ENCODE data around the gene EPHA10. TPM values are rescaled to one million over a fixed set of nuclear protein-coding genes. Genes with fewer than 3 reads are reported as not detected.

EPHA10 gene
- total and polyA plus RNA-seq, 2 experiments from 2014 or later = not detected

DNA sequence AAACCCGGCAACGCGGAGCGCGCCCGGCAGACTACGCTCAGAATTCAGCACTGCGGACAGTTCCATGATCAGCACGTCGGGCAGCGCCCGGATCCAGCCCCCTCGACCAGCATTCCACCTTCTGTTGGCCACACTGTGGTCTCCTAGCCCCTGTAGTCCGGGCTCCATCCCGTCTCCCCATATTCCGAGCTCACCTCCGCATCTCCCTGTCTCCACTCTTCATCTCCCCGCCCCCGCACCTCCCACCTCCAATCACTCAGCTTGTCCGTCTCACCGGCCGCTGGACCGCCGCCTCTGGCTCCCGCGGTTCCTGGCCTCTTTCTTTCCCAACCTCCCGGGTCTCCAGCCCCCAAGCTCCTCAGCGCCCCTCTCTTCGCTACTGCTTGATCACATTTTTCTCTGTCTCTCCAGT lies 500 bp downstream of the EPHA10 start:
- Histone ChIP-seq H2AFZ (no peak overlapping the region), H3K27ac (no peak overlapping the region), H3K4me3 (no peak overlapping the region), H3K36me3 (ENCODE audit: low read depth) (no peaks in the 10 kb centered on the region), H3K79me2 (ENCODE audit: insufficient read depth) (no peaks in the 10 kb centered on the region), H3K4me2 (ENCODE audit: unreplicated experiment) (no peak overlapping the region), H3K9ac (no peak overlapping the region), H3F3A (ENCODE audit: insufficient read depth) (no peaks in the 10 kb centered on the region), H3K9me2 (ENCODE audit: insufficient read depth) (no peaks in the 10 kb centered on the region), H4K20me1 (ENCODE audit: insufficient read depth) (no peaks in the 10 kb centered on the region), H3K4me1 (ENCODE audit: insufficient read depth) (no peaks in the 10 kb centered on the region), H3K9me3 (ENCODE audit: low read depth) (no peaks in the 10 kb centered on the region), H3K27me3 (replicated peaks; ENCODE audit: insufficient read depth) (peaks cover 48% of the 10 kb centered on the region)
- TF ChIP-seq EZH2phosphoT487 (IDR thresholded peaks at IDR 0.05; ENCODE audit: insufficient read depth, low read depth) (no peak), EZH2 (IDR thresholded peaks at IDR 0.05; ENCODE audit: insufficient read depth, poor library complexity, severe bottlenecking) (no peak)
- WGBS, 2 experiments (ENCODE audit: low coverage in 1 of 2, low lambda C conversion rate in 2 of 2, missing lambda C conversion rate in 2 of 2) = 13 to 14% methylated on average over 25 to 29 of the region's 29 CpGs
- DNase-seq = peak; percentile 65
- in situ Hi-C loops (cut with MboI) = no loop called here

DNA sequence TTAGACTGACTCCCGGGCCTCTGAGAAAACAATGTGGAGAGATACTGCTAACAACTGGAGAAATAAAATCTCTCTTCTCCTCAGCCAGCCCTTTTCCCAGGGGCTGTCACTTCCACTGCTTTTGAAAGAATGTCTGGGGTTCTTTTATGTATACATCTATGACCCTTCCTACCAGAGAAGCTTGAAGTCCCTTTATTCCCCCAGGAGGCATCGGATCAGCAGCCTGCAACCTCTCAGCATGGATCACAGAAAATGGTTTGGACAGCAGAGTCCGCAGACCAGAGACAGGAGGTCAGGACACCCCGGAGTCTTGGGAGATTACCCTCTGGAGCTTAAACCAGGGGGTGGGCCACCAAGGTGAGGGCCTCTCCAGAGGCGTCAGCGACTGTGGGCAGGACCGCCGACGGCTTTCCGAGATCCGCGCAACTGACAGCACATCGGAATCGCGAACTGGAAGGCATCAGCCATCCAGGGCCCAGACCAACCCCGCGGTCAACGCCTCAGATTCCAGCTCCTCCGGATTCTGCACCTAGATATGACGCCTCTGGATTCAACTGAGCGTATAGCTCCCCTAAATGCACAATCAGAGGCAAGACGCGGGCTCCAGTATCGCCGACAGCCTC lies 1.0 kb downstream of the EPHA10 start:
- DNase-seq = no peak
- H3K79me2 ChIP-seq (ENCODE audit: insufficient read depth) = no peaks in the 10 kb centered on the region
- in situ Hi-C loops (cut with MboI) = no loop called here
- no peak overlapping the region for H3K4me3 ChIP-seq
- H3K4me1 ChIP-seq (ENCODE audit: insufficient read depth) = no peaks in the 10 kb centered on the region
- H3K9ac ChIP-seq = no peak overlapping the region
- WGBS, 2 experiments (ENCODE audit: low coverage in 1 of 2, low lambda C conversion rate in 2 of 2, missing lambda C conversion rate in 2 of 2) = 12 to 17% methylated on average over 25 of the region's 25 CpGs
- no peak overlapping the region for H3K4me2 ChIP-seq (ENCODE audit: unreplicated experiment)
- peaks cover 46% of the 10 kb centered on the region for H3K27me3 ChIP-seq (replicated peaks; ENCODE audit: insufficient read depth)
- H3F3A ChIP-seq (ENCODE audit: insufficient read depth) = no peaks in the 10 kb centered on the region
- no peak for TF ChIP-seq EZH2phosphoT487 (IDR thresholded peaks at IDR 0.05; ENCODE audit: insufficient read depth, low read depth)
- TF ChIP-seq EZH2 (IDR thresholded peaks at IDR 0.05; ENCODE audit: insufficient read depth, poor library complexity, severe bottlenecking) = no peak
- H3K9me2 ChIP-seq (ENCODE audit: insufficient read depth) = no peaks in the 10 kb centered on the region
- no peak overlapping the region for H2AFZ ChIP-seq
- no peaks in the 10 kb centered on the region for H3K36me3 ChIP-seq (ENCODE audit: low read depth)
- no peak overlapping the region for H3K27ac ChIP-seq
- no peaks in the 10 kb centered on the region for H4K20me1 ChIP-seq (ENCODE audit: insufficient read depth)
- H3K9me3 ChIP-seq (ENCODE audit: low read depth) = no peaks in the 10 kb centered on the region

DNA sequence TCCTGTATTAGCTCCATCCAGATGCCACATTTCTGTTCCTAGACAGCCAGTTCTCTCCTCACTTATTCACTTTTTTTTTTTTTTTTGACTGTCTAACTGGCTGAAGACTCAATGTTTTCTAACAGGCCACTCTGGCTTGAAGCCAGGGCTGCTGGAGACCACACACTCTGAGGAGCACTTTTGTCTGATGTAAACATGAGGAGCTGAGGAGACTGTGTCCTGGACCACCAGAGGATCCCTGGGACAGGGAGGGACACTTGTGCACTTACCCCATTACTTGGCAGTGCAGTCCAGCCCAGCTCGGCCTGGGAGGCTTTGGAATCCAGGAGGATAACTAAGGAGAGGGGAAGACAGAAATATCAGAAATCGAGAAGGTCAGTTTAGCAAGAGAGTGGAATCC lies 2.4 kb downstream of the EPHA10 start:
- no peaks in the 10 kb centered on the region for H3F3A ChIP-seq (ENCODE audit: insufficient read depth)
- no peaks in the 10 kb centered on the region for H3K79me2 ChIP-seq (ENCODE audit: insufficient read depth)
- no peak for DNase-seq
- H3K9me2 ChIP-seq (ENCODE audit: insufficient read depth) = no peaks in the 10 kb centered on the region
- no peaks in the 10 kb centered on the region for H3K4me1 ChIP-seq (ENCODE audit: insufficient read depth)
- peaks cover 46% of the 10 kb centered on the region for H3K27me3 ChIP-seq (replicated peaks; ENCODE audit: insufficient read depth)
- H3K4me2 ChIP-seq (ENCODE audit: unreplicated experiment) = no peak overlapping the region
- no peak overlapping the region for H3K4me3 ChIP-seq
- in situ Hi-C loops (cut with MboI) = no loop called here
- no peak overlapping the region for H2AFZ ChIP-seq
- 15 to 17% methylated on average over 2 of the region's 2 CpGs for WGBS, 2 experiments (ENCODE audit: low coverage in 1 of 2, low lambda C conversion rate in 2 of 2, missing lambda C conversion rate in 2 of 2)
- TF ChIP-seq EZH2phosphoT487 (IDR thresholded peaks at IDR 0.05; ENCODE audit: insufficient read depth, low read depth) (no peak), EZH2 (IDR thresholded peaks at IDR 0.05; ENCODE audit: insufficient read depth, poor library complexity, severe bottlenecking) (no peak)
- no peaks in the 10 kb centered on the region for H3K9me3 ChIP-seq (ENCODE audit: low read depth)
- H3K27ac ChIP-seq = no peak overlapping the region
- no peak overlapping the region for H3K9ac ChIP-seq
- no peaks in the 10 kb centered on the region for H4K20me1 ChIP-seq (ENCODE audit: insufficient read depth)
- no peaks in the 10 kb centered on the region for H3K36me3 ChIP-seq (ENCODE audit: low read depth)

DNA sequence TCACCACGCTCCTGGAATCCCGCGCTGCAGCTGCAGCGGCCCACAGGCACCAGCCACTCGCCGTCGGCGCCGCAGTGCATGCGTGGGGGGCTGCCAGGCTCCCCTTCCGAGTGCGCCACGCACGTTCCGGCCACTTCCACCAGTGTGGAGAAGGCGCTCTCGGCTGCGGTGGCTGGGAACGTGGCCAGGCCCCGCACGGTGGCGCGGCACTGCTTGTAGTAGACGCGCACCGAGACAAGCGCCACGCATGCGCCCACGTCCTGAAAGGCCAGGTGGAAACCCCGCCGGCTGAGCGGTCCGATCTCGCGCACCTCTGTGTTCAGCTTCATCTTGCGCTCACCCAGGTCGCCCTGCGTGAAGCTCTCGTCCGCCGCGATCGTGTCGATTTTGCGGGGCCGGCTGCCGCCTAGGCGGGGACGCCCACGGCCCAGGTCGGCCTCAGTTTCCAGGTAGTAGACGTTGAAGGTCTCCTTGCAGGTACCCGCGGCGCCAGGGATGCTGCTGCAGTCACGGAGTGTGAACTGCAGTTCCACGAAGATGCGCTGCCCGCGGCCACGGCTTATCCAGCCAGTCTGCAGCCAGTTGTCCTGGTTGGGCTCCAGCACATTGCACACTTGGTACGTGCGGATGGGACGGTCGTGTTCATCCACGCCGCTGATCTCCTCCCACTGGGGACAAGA lies 3.4 kb downstream of the EPHA10 start:
- H3K27ac ChIP-seq = no peak overlapping the region
- DNase-seq = no peak
- H2AFZ ChIP-seq = no peak overlapping the region
- H3K36me3 ChIP-seq (ENCODE audit: low read depth) = no peaks in the 10 kb centered on the region
- no peak overlapping the region for H3K4me2 ChIP-seq (ENCODE audit: unreplicated experiment)
- WGBS, 2 experiments (ENCODE audit: low coverage in 1 of 2, low lambda C conversion rate in 2 of 2, missing lambda C conversion rate in 2 of 2) = 44 to 47% methylated on average over 65 to 68 of the region's 68 CpGs
- H3K9ac ChIP-seq = no peak overlapping the region
- no peaks in the 10 kb centered on the region for H3K9me3 ChIP-seq (ENCODE audit: low read depth)
- no peaks in the 10 kb centered on the region for H3K9me2 ChIP-seq (ENCODE audit: insufficient read depth)
- H4K20me1 ChIP-seq (ENCODE audit: insufficient read depth) = no peaks in the 10 kb centered on the region
- in situ Hi-C loops (cut with MboI) = no loop called here
- H3K4me3 ChIP-seq = no peak overlapping the region
- H3F3A ChIP-seq (ENCODE audit: insufficient read depth) = no peaks in the 10 kb centered on the region
- H3K79me2 ChIP-seq (ENCODE audit: insufficient read depth) = no peaks in the 10 kb centered on the region
- H3K27me3 ChIP-seq (replicated peaks; ENCODE audit: insufficient read depth) = peaks cover 45% of the 10 kb centered on the region
- H3K4me1 ChIP-seq (ENCODE audit: insufficient read depth) = no peaks in the 10 kb centered on the region
- no peak for TF ChIP-seq EZH2phosphoT487 (IDR thresholded peaks at IDR 0.05; ENCODE audit: insufficient read depth, low read depth)
- TF ChIP-seq EZH2 (IDR thresholded peaks at IDR 0.05; ENCODE audit: insufficient read depth, poor library complexity, severe bottlenecking) = no peak
